Body of pancreas (tissue), 4 donors: ENCODE results near the gene IZUMO4. TPM values are rescaled to one million over a fixed set of nuclear protein-coding genes. Genes with fewer than 3 reads are reported as not detected.

Experiments
- ATAC-seq: fragments of 150-250 bp; one replicate; pipeline ENCODE4 v1.9.1; 2016
- DNase-seq, 4 donors: peaks; one replicate each; pipeline ENCODE4 v3.0.0-alpha.2; 2019
- H3K27ac ChIP-seq, 4 donors: fragments of 200-600 bp; sonication (generic); 1 replicate in 3 of 4; 2 replicates in 1 of 4; pipeline versions ENCODE4 v1.5.1 to v1.6.1; 2016 to 2019; ENCODE audit warnings: mild to moderate bottlenecking in 1 of 4, mixed read lengths in 1 of 4, moderate library complexity in 1 of 4
- H3K27me3 ChIP-seq, 2 donors: fragments of 200-600 bp; sonication (generic); one replicate each; pipeline ENCODE4 v1.6.0; 2016; ENCODE audit warnings: mild to moderate bottlenecking in 1 of 2
- H3K36me3 ChIP-seq, 2 donors: fragments of 200-600 bp; sonication (generic); replicated peaks in 1 of 2; 2 replicates each; pipeline ENCODE4 v1.5.1; 2016; ENCODE audit warnings: low read depth in 2 of 2; ENCODE audit not compliant: insufficient read depth in 1 of 2
- H3K4me1 ChIP-seq: fragments of 200-600 bp; sonication (generic); one replicate; pipeline ENCODE4 v1.6.0; 2016
- H3K4me3 ChIP-seq, 2 donors: fragments of 200-600 bp; sonication (generic); 1 replicate in 1 of 2; 2 replicates in 1 of 2; pipeline ENCODE4 v1.5.1; 2016 to 2019
- H3K9me3 ChIP-seq, 3 donors: fragments of 200-600 bp; sonication (generic); 1 replicate in 2 of 3; 2 replicates in 1 of 3; pipeline ENCODE4 v1.5.1; 2016
- CTCF ChIP-seq, 7 experiments: fragments of 450-650 bp in 4 of 7; fragments of 200-600 bp in 3 of 7; sonication (generic) in 3 of 7; IDR thresholded peaks; one replicate each; pipeline ENCODE4 v1.5.1; 2016 to 2019; ENCODE audit warnings: antibody characterized with exemption in 7 of 7
- POLR2A ChIP-seq, 3 donors: fragments of 450-650 bp; IDR thresholded peaks; one replicate each; pipeline ENCODE4 v1.6.1; 2016; ENCODE audit warnings: antibody characterized with exemption in 3 of 3, mild to moderate bottlenecking in 2 of 3
- WGBS, 2 donors: methylation state at CpG; one replicate each; pipeline ENCODE4 v1.1.5; 2017; 5-methylcytosine and 5-hydroxymethylcytosine counted together
- intact Hi-C: fragments of 100-400 bp; cut with DNase I; formaldehyde crosslinking; loops from one replicate; pipeline ENCODE4 v1.15.1; 2023
- total RNA-seq, 2 donors: library from RNA; depleted of rRNA; stranded (reverse); fragments of >200 nt; gene quantifications; one replicate each; pipeline ENCODE4 v1.1.0, GENCODE V29; 2016

Gene IZUMO4
- total RNA-seq, 2 donors from 2014 or later = 3.4 to 4.0 TPM

DNA sequence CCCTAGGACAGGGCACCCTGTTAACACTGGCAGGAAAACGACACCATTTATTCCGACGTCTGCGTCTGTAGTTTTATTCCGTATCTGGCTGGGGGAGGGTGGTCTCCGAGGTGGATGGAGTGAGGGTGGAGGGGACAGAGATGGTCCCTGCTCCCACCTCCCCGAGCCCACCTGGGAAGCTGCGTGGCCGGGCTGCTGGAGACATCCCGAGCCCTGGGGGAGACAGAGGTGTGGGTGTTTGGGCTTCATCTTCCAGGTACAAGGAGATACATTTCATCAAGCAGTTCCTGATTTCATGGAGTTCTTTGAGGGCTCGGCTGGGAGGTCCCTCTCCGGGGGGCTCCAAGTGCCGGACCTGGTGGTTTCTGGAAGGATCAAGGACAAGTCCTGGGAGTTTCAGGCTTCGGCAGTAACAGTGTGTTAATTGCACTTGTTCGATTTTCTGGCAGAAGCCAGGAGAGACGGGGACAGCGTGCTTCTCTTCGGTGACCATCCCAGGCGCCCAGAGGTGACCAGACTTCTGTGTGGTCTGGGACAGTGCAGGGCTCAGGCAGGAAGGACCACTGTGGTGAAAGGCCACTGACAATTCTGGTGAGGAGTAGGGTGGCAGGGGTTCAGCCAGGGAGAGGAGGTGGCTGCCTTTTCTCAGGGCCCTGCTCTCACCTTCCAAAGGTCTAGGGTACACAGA is 25.6 kb upstream of the IZUMO4 start:
- intact Hi-C loops = loop anchor here (5.0 kb wide), 1 partner anchor 49 kb away; no protein-coding TSS in a partner anchor
- H3K27me3 ChIP-seq = no peaks in the 10 kb centered on the region
- ATAC-seq (no peak), DNase-seq (no peak)
- WGBS, 2 donors = 81 to 86% methylated on average over 13 to 19 of the region's 19 CpGs
- H3K36me3 ChIP-seq = peaks cover 7 to 8% of the 10 kb centered on the region in 2 donors
- no peaks in the 10 kb centered on the region for H3K9me3 ChIP-seq
- no peak for TF ChIP-seq POLR2A (IDR thresholded peaks at IDR 0.05)
- no peak for TF ChIP-seq CTCF (IDR thresholded peaks at IDR 0.05)
- H3K27ac ChIP-seq = no peak overlapping the region
- peaks cover 15% of the 10 kb centered on the region for H3K4me1 ChIP-seq
- no peak overlapping the region for H3K4me3 ChIP-seq

GRCh38 chr19:2072757-2073551 is 23.8 kb upstream of the IZUMO4 start:
- no peak overlapping the region for H3K4me3 ChIP-seq
- no peak for TF ChIP-seq POLR2A (IDR thresholded peaks at IDR 0.05)
- TF ChIP-seq CTCF (IDR thresholded peaks at IDR 0.05) = no peak
- no peak overlapping the region for H3K27ac ChIP-seq
- 83 to 90% methylated on average over 14 to 32 of the region's 32 CpGs for WGBS, 2 donors
- no peaks in the 10 kb centered on the region for H3K9me3 ChIP-seq
- intact Hi-C loops = loop anchor here (5.0 kb wide), 1 partner anchor 51 kb away; no protein-coding TSS in a partner anchor
- peaks cover 9 to 20% of the 10 kb centered on the region in 2 donors for H3K36me3 ChIP-seq
- H3K27me3 ChIP-seq = no peaks in the 10 kb centered on the region
- DNase-seq (no peak), ATAC-seq (no peak)
- peaks cover 15% of the 10 kb centered on the region for H3K4me1 ChIP-seq

DNA sequence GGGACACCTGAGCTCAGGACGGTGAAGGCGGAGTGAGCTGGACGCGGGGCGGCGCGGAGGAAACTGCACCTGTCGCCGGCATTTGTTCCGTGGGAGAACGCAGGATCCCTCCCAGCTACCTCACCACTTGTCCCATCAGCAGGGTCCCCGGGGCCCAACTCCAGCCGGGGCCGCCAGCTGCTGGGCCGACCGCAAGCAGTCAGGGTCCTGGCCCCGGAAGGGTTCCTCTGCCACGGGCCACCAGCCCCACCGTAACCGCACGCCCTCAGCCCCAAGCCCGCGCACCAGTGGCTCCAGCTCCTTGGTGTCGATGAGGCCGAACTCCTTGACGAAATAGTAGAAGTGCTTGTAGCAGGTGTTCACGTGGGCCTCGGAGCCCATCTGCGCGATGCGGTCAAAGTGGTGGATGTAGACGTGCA is 20.2 kb upstream of the IZUMO4 start:
- Histone ChIP-seq H3K27ac (no peak overlapping the region), H3K9me3 (no peaks in the 10 kb centered on the region), H3K4me1 (no peaks in the 10 kb centered on the region), H3K4me3 (no peak overlapping the region), H3K27me3 (no peaks in the 10 kb centered on the region), H3K36me3 (peaks cover 9 to 24% of the 10 kb centered on the region in 2 donors)
- no peak for TF ChIP-seq POLR2A (IDR thresholded peaks at IDR 0.05)
- TF ChIP-seq CTCF (IDR thresholded peaks at IDR 0.05) = no peak
- no peak for DNase-seq
- WGBS, 2 donors = 90 to 98% methylated on average over 11 to 27 of the region's 32 CpGs
- intact Hi-C loops = no loop called here
- ATAC-seq = no peak

GRCh38 chr19:2077398-2077797 is 19.3 kb upstream of the IZUMO4 start:
- ATAC-seq = no peak
- intact Hi-C loops = no loop called here
- H3K36me3 ChIP-seq = peaks cover 8 to 22% of the 10 kb centered on the region in 2 donors
- no peak for DNase-seq
- H3K4me1 ChIP-seq = no peaks in the 10 kb centered on the region
- 85 to 94% methylated on average over 7 of the region's 7 CpGs for WGBS, 2 donors
- no peak overlapping the region for H3K27ac ChIP-seq
- H3K27me3 ChIP-seq = no peaks in the 10 kb centered on the region
- TF ChIP-seq CTCF (IDR thresholded peaks at IDR 0.05) (no peak), POLR2A (IDR thresholded peaks at IDR 0.05) (no peak)
- no peak overlapping the region for H3K4me3 ChIP-seq
- H3K9me3 ChIP-seq = no peaks in the 10 kb centered on the region
